IPS-20b (cell line): ENCODE measurements around the gene RUFY3.

Experiments
- H3K27ac ChIP-seq: one replicate; pipeline ENCODE4 v1.5.1; 2013; ENCODE audit warnings: low read length
- H3K27me3 ChIP-seq: 2 replicates; pipeline ENCODE4 v1.6.1; 2013; ENCODE audit warnings: mild to moderate bottlenecking, low read length, inconsistent platforms; ENCODE audit not compliant: insufficient read depth
- H3K36me3 ChIP-seq: 2 replicates; pipeline ENCODE4 v1.6.1; 2013; ENCODE audit warnings: low read depth, mild to moderate bottlenecking, inconsistent platforms, low read length, moderate library complexity; ENCODE audit not compliant: insufficient read depth
- H3K4me1 ChIP-seq: 2 replicates; pipeline ENCODE4 v1.6.1; 2013; ENCODE audit warnings: mild to moderate bottlenecking, control low read depth, inconsistent platforms, low read length, moderate library complexity; ENCODE audit not compliant: insufficient read depth
- H3K4me3 ChIP-seq: 2 replicates; pipeline ENCODE4 v1.5.1; 2013; ENCODE audit warnings: mild to moderate bottlenecking, low read length, inconsistent platforms
- H3K9ac ChIP-seq: 2 replicates; pipeline ENCODE4 v1.6.1; 2013; ENCODE audit warnings: low read depth, mild to moderate bottlenecking, inconsistent platforms, low read length, moderate library complexity
- H3K9me3 ChIP-seq: 2 replicates; pipeline ENCODE4 v1.6.1; 2013; ENCODE audit warnings: mild to moderate bottlenecking, low read depth, low read length, inconsistent platforms; ENCODE audit not compliant: insufficient read depth

Gene RUFY3

DNA sequence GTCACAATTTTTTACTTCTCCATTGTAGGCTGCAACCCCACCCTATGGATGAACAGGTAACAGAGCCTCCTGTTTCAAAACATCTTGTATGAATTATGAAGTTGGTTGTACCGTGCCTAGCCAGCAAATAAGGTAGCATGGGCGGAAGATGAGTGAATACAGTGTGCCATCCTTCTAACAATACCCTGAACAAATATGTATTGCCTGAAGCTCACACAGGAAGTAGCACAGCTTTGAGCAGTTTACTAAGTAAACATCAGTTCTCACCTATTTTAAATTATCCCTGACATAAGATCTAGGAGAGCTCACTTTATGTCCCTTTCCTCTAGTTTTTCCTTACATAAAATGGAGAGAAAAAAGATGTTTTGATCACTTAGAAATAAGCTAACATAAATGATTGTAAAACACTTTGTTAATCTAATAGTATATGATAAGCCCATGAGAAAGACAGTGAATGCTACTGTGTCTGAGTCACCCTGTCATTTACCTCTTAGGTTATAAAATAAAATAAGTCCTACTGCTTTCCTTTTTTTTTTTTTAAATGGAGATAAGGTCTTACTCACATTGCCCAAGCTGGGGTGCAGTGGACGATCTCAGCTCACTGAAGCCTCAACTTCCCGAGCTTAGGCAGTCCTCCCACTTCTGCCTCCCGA, 81.3 kb downstream of the RUFY3 start:
- no peak overlapping the region for H3K27ac ChIP-seq
- H3K4me3 ChIP-seq, result no peak overlapping the region
- no peaks in the 10 kb centered on the region for H3K4me1 ChIP-seq

GRCh38 chr4:70808151-70808550, 86.4 kb downstream of the RUFY3 start:
- Histone ChIP-seq H3K36me3 (no peaks in the 10 kb centered on the region), H3K27me3 (no peaks in the 10 kb centered on the region), H3K4me1 (no peaks in the 10 kb centered on the region), H3K9ac (no peak overlapping the region), H3K4me3 (no peak overlapping the region), H3K27ac (no peak overlapping the region), H3K9me3 (no peaks in the 10 kb centered on the region)

More for the DNA sequence above, 81.3 kb downstream of the RUFY3 start:
- H3K36me3 ChIP-seq, result no peaks in the 10 kb centered on the region
- no peak overlapping the region for H3K9ac ChIP-seq
- no peaks in the 10 kb centered on the region for H3K27me3 ChIP-seq
- no peaks in the 10 kb centered on the region for H3K9me3 ChIP-seq

- H3K36me3 ChIP-seq, result peaks cover 28% of the 10 kb centered on the region
- H3K9me3 ChIP-seq, result no peaks in the 10 kb centered on the region
- H3K9ac ChIP-seq, result no peak overlapping the region
- H3K27ac ChIP-seq, result no peak overlapping the region
- H3K4me3 ChIP-seq, result no peak overlapping the region
- no peaks in the 10 kb centered on the region for H3K27me3 ChIP-seq
- H3K4me1 ChIP-seq, result no peaks in the 10 kb centered on the region
Measured at GRCh38 chr4:70815370-70815769, 93.6 kb downstream of the RUFY3 start.

- no peak overlapping the region for H3K4me3 ChIP-seq
- no peaks in the 10 kb centered on the region for H3K9me3 ChIP-seq
- no peak overlapping the region for H3K9ac ChIP-seq
- H3K36me3 ChIP-seq, result peaks cover 40% of the 10 kb centered on the region
- H3K27ac ChIP-seq, result no peak overlapping the region
- no peaks in the 10 kb centered on the region for H3K4me1 ChIP-seq
- no peaks in the 10 kb centered on the region for H3K27me3 ChIP-seq
Measured at GRCh38 chr4:70816894-70817293, 95.1 kb downstream of the RUFY3 start.

DNA sequence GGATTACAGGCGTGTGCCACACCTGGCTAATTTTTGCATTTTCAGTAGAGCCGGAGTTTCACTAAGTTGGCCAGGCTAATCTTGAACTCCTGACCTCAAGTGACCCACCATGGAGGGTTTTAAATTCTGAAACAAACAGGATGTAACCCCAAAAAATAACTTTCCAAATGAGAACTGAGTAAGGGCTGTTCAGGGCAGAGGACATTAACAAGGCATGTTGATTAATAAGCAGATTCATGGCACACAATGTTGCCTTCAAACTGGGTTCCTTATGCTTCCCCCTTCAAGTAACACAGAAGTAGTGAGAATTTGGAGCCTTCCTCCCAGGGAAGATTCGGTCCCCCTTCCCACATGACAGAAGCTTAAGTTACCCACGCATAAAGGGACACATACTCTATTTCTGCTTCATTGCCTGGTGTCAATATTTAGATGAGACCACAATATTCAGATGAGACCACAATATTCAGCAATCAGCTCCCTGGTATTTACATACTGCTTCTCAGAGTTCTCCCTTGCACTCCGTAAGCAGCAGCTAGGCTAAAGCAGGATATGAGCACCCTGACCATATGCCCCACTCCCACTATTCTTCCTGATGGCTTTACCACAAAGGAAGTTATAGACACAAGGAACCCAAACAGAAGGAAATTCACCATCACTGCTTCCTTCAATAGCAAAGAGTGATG, 96.5 kb downstream of the RUFY3 start:
- no peak overlapping the region for H3K4me3 ChIP-seq
- H3K27ac ChIP-seq, result no peak overlapping the region
- H3K9ac ChIP-seq, result no peak overlapping the region
- H3K9me3 ChIP-seq, result no peaks in the 10 kb centered on the region
- no peaks in the 10 kb centered on the region for H3K4me1 ChIP-seq
- H3K36me3 ChIP-seq, result peaks cover 53% of the 10 kb centered on the region
- no peaks in the 10 kb centered on the region for H3K27me3 ChIP-seq

- Histone ChIP-seq H3K4me3 (no peak overlapping the region), H3K27ac (no peak overlapping the region), H3K4me1 (no peaks in the 10 kb centered on the region), H3K9ac (no peak overlapping the region), H3K36me3 (peaks cover 59% of the 10 kb centered on the region), H3K27me3 (no peaks in the 10 kb centered on the region), H3K9me3 (no peaks in the 10 kb centered on the region)
Measured at GRCh38 chr4:70818921-70819320, 97.2 kb downstream of the RUFY3 start.

DNA sequence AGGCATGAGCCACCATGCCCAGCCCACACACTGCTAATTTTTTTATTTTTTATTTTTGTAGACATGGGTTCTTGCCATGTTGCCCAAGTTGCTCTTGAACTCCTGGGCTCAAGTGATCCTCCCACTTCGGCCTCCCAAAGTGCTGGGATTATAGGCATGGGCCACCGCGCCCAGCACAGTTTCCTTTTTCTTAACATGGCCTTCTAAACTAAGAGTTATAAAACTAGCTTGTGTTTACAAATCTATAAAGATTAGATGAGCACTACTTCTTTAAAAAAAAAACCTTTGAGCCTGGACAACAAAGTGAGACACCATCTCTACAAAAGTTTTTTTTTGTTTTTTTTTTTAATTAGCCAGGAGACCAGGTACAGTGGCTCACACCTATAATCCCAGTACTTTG, 107.3 kb downstream of the RUFY3 start:
- Histone ChIP-seq H3K27me3 (no peaks in the 10 kb centered on the region), H3K4me3 (no peak overlapping the region), H3K4me1 (no peaks in the 10 kb centered on the region), H3K36me3 (peaks cover 95% of the 10 kb centered on the region), H3K9me3 (no peaks in the 10 kb centered on the region), H3K9ac (no peak overlapping the region), H3K27ac (no peak overlapping the region)

DNA sequence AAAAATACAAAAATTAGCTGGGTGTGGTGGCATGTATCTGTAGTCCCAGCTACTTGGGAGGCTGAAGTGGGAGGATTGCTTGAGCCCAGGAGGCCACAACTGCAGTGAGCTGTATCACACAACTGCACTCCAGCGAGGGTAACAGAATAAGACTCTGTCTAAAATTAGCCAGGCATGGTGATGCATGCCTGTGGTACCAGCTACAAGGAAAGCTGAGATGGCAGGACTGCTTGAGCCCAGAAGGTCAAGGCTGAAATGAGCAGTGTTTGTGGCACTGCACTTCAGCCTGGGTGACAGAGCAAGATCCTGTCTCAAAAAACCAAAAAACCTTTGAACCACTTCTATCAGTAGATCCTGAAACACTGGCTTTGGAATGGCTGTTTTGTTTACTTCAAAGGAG, 107.7 kb downstream of the RUFY3 start:
- no peak overlapping the region for H3K27ac ChIP-seq
- no peaks in the 10 kb centered on the region for H3K27me3 ChIP-seq
- peaks cover 95% of the 10 kb centered on the region for H3K36me3 ChIP-seq
- H3K4me1 ChIP-seq, result no peaks in the 10 kb centered on the region
- H3K9me3 ChIP-seq, result no peaks in the 10 kb centered on the region
- no peak overlapping the region for H3K9ac ChIP-seq
- H3K4me3 ChIP-seq, result no peak overlapping the region

DNA sequence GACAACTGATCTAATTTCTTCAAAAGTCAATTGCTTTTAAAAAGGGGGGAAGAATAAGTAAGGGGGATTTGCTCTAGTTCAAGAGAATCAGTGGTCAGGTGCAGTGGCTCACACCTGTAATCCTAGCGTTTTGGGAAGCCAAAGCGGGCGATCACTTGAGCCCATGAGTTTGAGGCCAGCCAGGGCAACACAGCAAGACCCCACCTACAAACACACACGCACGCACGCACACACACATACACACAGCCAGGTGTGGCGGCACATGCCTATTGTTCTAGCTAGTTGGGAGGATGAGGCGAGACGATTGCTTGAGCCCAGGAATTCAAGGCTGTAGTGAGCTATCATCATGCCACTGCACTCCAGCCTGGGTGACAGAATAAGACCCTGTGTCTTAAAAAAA, 108.3 kb downstream of the RUFY3 start:
- Histone ChIP-seq H3K4me1 (no peaks in the 10 kb centered on the region), H3K27me3 (no peaks in the 10 kb centered on the region), H3K9me3 (no peaks in the 10 kb centered on the region), H3K9ac (no peak overlapping the region), H3K36me3 (peaks cover 95% of the 10 kb centered on the region), H3K4me3 (no peak overlapping the region), H3K27ac (no peak overlapping the region)

- Histone ChIP-seq H3K9me3 (no peaks in the 10 kb centered on the region), H3K36me3 (peaks cover 92% of the 10 kb centered on the region), H3K27ac (no peak overlapping the region), H3K4me1 (no peaks in the 10 kb centered on the region), H3K27me3 (no peaks in the 10 kb centered on the region), H3K4me3 (no peak overlapping the region), H3K9ac (no peak overlapping the region)
Measured at GRCh38 chr4:70831293-70831692, 109.5 kb downstream of the RUFY3 start.

- Histone ChIP-seq H3K9ac (no peak overlapping the region), H3K4me3 (no peak overlapping the region), H3K4me1 (peaks cover 5% of the 10 kb centered on the region), H3K9me3 (no peaks in the 10 kb centered on the region), H3K36me3 (peaks cover 70% of the 10 kb centered on the region), H3K27me3 (no peaks in the 10 kb centered on the region), H3K27ac (no peak overlapping the region)
Measured at GRCh38 chr4:70833675-70834074, 111.9 kb downstream of the RUFY3 start.

- Histone ChIP-seq H3K36me3 (peaks cover 47% of the 10 kb centered on the region), H3K27me3 (no peaks in the 10 kb centered on the region), H3K4me3 (no peak overlapping the region), H3K4me1 (peaks cover 5% of the 10 kb centered on the region), H3K9ac (no peak overlapping the region), H3K27ac (no peak overlapping the region), H3K9me3 (no peaks in the 10 kb centered on the region)
Measured at GRCh38 chr4:70836081-70836480, 114.3 kb downstream of the RUFY3 start.
